Endothelial cell of umbilical vein (primary cell): ENCODE data around the gene ANKHD1. TPM values are rescaled to one million over a fixed set of nuclear protein-coding genes. Genes with fewer than 3 reads are reported as not detected.

Experiments used
- BruUV-seq: library from RNA; stranded (reverse); fragments of 400-500 nt; replicated peaks from 2 replicates; lab custom pipeline; 2021; lab: Mats Ljungman, UMichigan
- CTCF ChIA-PET: fragments of 300-600, 350-600 bp; sonication (Branson Sonifier 250); formaldehyde crosslinking; loops from one replicate; lab custom pipeline; 2021; ENCODE audit warnings: antibody characterized with exemption, inconsistent platforms; lab: Charles Lee
- POLR2A ChIA-PET: fragments of 300-600, 350-600 bp; sonication (Branson Sonifier 250); formaldehyde crosslinking; loops from one replicate; lab custom pipeline; 2021; ENCODE audit warnings: antibody characterized with exemption, inconsistent platforms; lab: Charles Lee
- DNase-seq: peaks from one replicate; pipeline ENCODE4 v3.0.0-alpha.2; 2011; ENCODE audit warnings: low read depth, low spot score
- FAIRE-seq: peaks from 2 replicates; lab custom pipeline; 2011; peaks lifted over from hg19 to GRCh38; lab: Jason Lieb, UNC
- H2AFZ ChIP-seq: 2 replicates; pipeline ENCODE4 v1.6.0; 2012; ENCODE audit warnings: low read depth, low read length, control low read depth, inconsistent platforms
- H3K27ac ChIP-seq: 2 replicates; pipeline ENCODE4 v1.5.1; 2011; ENCODE audit warnings: low read depth, mild to moderate bottlenecking, control low read depth, low read length, moderate library complexity; ENCODE audit not compliant: insufficient read depth
- H3K27me3 ChIP-seq, 2 experiments: 2 replicates each; pipeline versions ENCODE4 v1.6.0 to v1.6.1; 2011; ENCODE audit warnings: low read length in 2 of 2, mixed read lengths in 1 of 2; ENCODE audit not compliant: control insufficient read depth in 2 of 2, insufficient read depth in 2 of 2
- H3K36me3 ChIP-seq, 2 experiments: 2 replicates in 1 of 2; 3 replicates in 1 of 2; pipeline ENCODE4 v1.5.1; 2011; ENCODE audit warnings: low read length in 2 of 2, mild to moderate bottlenecking in 1 of 2, moderate library complexity in 1 of 2; ENCODE audit not compliant: control insufficient read depth in 2 of 2, insufficient read depth in 2 of 2; ENCODE audit errors: extremely low read depth in 1 of 2
- H3K4me1 ChIP-seq: 3 replicates; pipeline ENCODE4 v1.5.1; 2011; ENCODE audit warnings: mild to moderate bottlenecking, low read length; ENCODE audit not compliant: control insufficient read depth, insufficient read depth; ENCODE audit errors: extremely low read depth
- H3K4me2 ChIP-seq: 2 replicates; pipeline ENCODE4 v1.6.1; 2011; ENCODE audit warnings: low read length, control low read depth, mixed read lengths; ENCODE audit not compliant: insufficient read depth
- H3K4me3 ChIP-seq, 3 experiments: fragments of 200-600 bp in 1 of 3; sonication (generic), shearing (Covaris generic) in 1 of 3; replicated peaks in 1 of 3; 2 replicates each; pipeline ENCODE4 v1.5.1; 2011 to 2016; ENCODE audit warnings: control low read depth in 3 of 3, low read length in 3 of 3, mild to moderate bottlenecking in 2 of 3, inconsistent platforms in 1 of 3, low read depth in 1 of 3, moderate library complexity in 1 of 3; ENCODE audit not compliant: insufficient read depth in 1 of 3
- H3K79me2 ChIP-seq: 2 replicates; pipeline ENCODE4 v1.6.0; 2012; ENCODE audit warnings: low read length, inconsistent platforms; ENCODE audit not compliant: control insufficient read depth, insufficient read depth
- H3K9ac ChIP-seq: replicated peaks from 2 replicates; pipeline ENCODE3; 2011; ENCODE audit warnings: low read length, control low read depth; ENCODE audit not compliant: insufficient read depth; ENCODE audit errors: extremely low read depth
- H3K9me1 ChIP-seq: replicated peaks from 3 replicates; pipeline ENCODE4 v1.6.0; 2011; ENCODE audit warnings: mild to moderate bottlenecking, low read length; ENCODE audit not compliant: control insufficient read depth, insufficient read depth; ENCODE audit errors: extremely low read depth
- H3K9me3 ChIP-seq: replicated peaks from 2 replicates; pipeline ENCODE4 v1.5.1; 2012; ENCODE audit warnings: low read length, inconsistent platforms; ENCODE audit not compliant: control insufficient read depth, insufficient read depth
- H4K20me1 ChIP-seq: replicated peaks from 2 replicates; pipeline ENCODE3; 2011; ENCODE audit warnings: mild to moderate bottlenecking, low read length; ENCODE audit not compliant: control insufficient read depth, insufficient read depth; ENCODE audit errors: extremely low read depth
- EZH2 ChIP-seq: IDR thresholded peaks from 2 replicates; pipeline ENCODE4 v1.6.1; 2012; ENCODE audit warnings: borderline replicate concordance, low read depth, mild to moderate bottlenecking, moderate library complexity, low read length, inconsistent platforms; ENCODE audit not compliant: severe bottlenecking
- FOS ChIP-seq: IDR thresholded peaks from 2 replicates; pipeline ENCODE4 v1.6.1; 2011; ENCODE audit warnings: mild to moderate bottlenecking, low read length, moderate library complexity, borderline replicate concordance; ENCODE audit not compliant: insufficient read depth
- GATA2 ChIP-seq: IDR thresholded peaks from 2 replicates; pipeline ENCODE4 v1.7.0; 2011; ENCODE audit warnings: low read depth, mild to moderate bottlenecking, moderate library complexity, mixed read lengths, low read length; ENCODE audit not compliant: insufficient read length, insufficient read depth
- JUN ChIP-seq: IDR thresholded peaks from 2 replicates; pipeline ENCODE4 v1.6.1; 2011; ENCODE audit warnings: borderline replicate concordance, low read depth; ENCODE audit not compliant: insufficient read length, insufficient read depth
- MYC ChIP-seq: IDR thresholded peaks from one replicate; pipeline ENCODE4 v1.6.1; 2011; ENCODE audit warnings: mild to moderate bottlenecking, low read depth, low read length
- POLR2A ChIP-seq: IDR thresholded peaks from 2 replicates; pipeline ENCODE4 v1.6.1; 2012; ENCODE audit warnings: low read depth, mild to moderate bottlenecking, control low read depth, low read length
- POLR2AphosphoS5 ChIP-seq: IDR thresholded peaks from 2 replicates; pipeline ENCODE4 v1.6.1; 2012; ENCODE audit warnings: low read depth, mild to moderate bottlenecking, control low read depth, low read length, moderate library complexity; ENCODE audit not compliant: insufficient read depth
- dilution Hi-C: fragments of 300-500 bp; cut with MboI; formaldehyde crosslinking; loops from one replicate; pipeline ENCODE4 v1.15.0; 2019; ENCODE audit warnings: low sequenced_read_pairs; ENCODE audit not compliant: extremely low pct_ligation_motif_present
- intact Hi-C: fragments of 100-400 bp; cut with micrococcal nuclease; formaldehyde crosslinking; loops from one replicate; pipeline ENCODE4 v1.10.0; 2022
- polyA plus RNA-seq, 4 experiments: library from polyadenylated mRNA; depleted of rRNA in 3 of 4; stranded (reverse) in 3 of 4; unstranded in 1 of 4; fragments of >200 nt; gene quantifications; 2 replicates each; pipeline versions ENCODE4 v1.2.1 to v1.2.3, GENCODE V29; 2011 to 2012; ENCODE audit warnings: missing spikeins in 1 of 4
- total RNA-seq: library from RNA; stranded (reverse); gene quantifications from 2 replicates; pipeline ENCODE4 v1.2.3, GENCODE V29; 2021
- TF ChIP-seq, protein P1 (sequence below): IDR thresholded peaks from 2 replicates; pipeline ENCODE4 v1.6.1; 2011; ENCODE audit not compliant: insufficient read depth, insufficient read length
- TF ChIP-seq, protein P2 (sequence below), 2 donors: IDR thresholded peaks; 1 replicate in 1 of 2; 2 replicates in 1 of 2; pipeline ENCODE4 v1.5.1; 2011; ENCODE audit warnings: low read length in 2 of 2, mild to moderate bottlenecking in 2 of 2, moderate library complexity in 2 of 2, control low read depth in 1 of 2, inconsistent platforms in 1 of 2, low read depth in 1 of 2; ENCODE audit not compliant: insufficient read depth in 1 of 2; ENCODE audit errors: extremely low read depth in 1 of 2

Gene ANKHD1
- total and polyA plus RNA-seq, 2 donors (not counting 3 experiments of a cell fraction or from before 2014, with no cell fraction given): 56.1 to 87.0 TPM

GRCh38 chr5:140403613-140404012 lies 2.0 kb downstream of the ANKHD1 start:
- H3K27me3 ChIP-seq: no peaks in the 10 kb centered on the region
- dilution Hi-C loops: no loop called here
- H3K9ac ChIP-seq: no peak overlapping the region
- FAIRE-seq: no peak
- no peak overlapping the region for H3K4me3 ChIP-seq
- TF ChIP-seq GATA2 (no peak), POLR2A (no peak), FOS (no peak), MYC (no peak)
- TF ChIP-seq, protein P1, sequence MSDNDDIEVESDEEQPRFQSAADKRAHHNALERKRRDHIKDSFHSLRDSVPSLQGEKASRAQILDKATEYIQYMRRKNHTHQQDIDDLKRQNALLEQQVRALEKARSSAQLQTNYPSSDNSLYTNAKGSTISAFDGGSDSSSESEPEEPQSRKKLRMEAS: no peak
- H2AFZ ChIP-seq: no peak overlapping the region
- H3K36me3 ChIP-seq: no peaks in the 10 kb centered on the region
- H3K4me2 ChIP-seq: peak overlapping the region; percentile 85
- intact Hi-C loops: loop anchor here (5.0 kb wide), 1 partner anchor 79 kb away; no protein-coding TSS in a partner anchor
- H4K20me1 ChIP-seq: peaks cover 4% of the 10 kb centered on the region
- DNase-seq: no peak
- H3K9me3 ChIP-seq: no peaks in the 10 kb centered on the region
- H3K27ac ChIP-seq: no peak overlapping the region
- peaks cover 66% of the 10 kb centered on the region for H3K79me2 ChIP-seq
- no peaks in the 10 kb centered on the region for H3K9me1 ChIP-seq
- ChIA-PET POLR2A (no interaction called here), CTCF (no interaction called here)
- BruUV-seq: no TSS peak
- peaks cover 8% of the 10 kb centered on the region for H3K4me1 ChIP-seq

DNA sequence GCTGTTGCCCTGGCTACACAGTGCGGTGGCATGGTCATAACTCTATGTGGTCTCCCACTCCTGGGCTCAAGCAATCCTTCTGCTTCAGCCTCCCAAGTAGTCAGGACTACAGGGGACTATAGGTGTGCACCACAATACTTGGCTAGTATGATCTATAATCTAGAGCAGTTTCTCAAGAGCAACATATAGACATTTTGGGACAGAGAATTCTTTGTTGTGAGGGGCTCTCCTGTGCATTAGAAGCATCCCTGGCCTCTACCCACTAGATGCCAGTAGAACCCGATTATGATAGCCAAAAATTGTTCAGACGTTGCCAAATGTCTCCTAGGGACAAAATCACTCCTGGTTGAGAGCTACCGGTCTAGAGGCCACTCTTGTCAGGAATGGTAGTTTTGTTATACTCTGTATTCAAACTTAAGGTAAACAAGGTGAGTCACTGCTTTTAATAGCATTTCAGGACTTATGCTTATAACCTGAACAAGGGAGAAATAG lies 7.2 kb downstream of the ANKHD1 start:
- intact Hi-C loops: no loop called here
- no peak overlapping the region for H3K9ac ChIP-seq
- DNase-seq (no peak), FAIRE-seq (no peak)
- ChIA-PET CTCF (no interaction called here), POLR2A (no interaction called here)
- H3K4me3 ChIP-seq: no peak overlapping the region
- H2AFZ ChIP-seq: no peak overlapping the region
- H3K27ac ChIP-seq: no peak overlapping the region
- H3K9me3 ChIP-seq: no peaks in the 10 kb centered on the region
- peaks cover 89% of the 10 kb centered on the region for H3K79me2 ChIP-seq
- dilution Hi-C loops: no loop called here
- no TSS peak for BruUV-seq
- H3K4me2 ChIP-seq: no peak overlapping the region
- no peaks in the 10 kb centered on the region for H3K36me3 ChIP-seq
- H4K20me1 ChIP-seq: peaks cover 11% of the 10 kb centered on the region
- H3K27me3 ChIP-seq: no peaks in the 10 kb centered on the region
- TF ChIP-seq, protein P1: no peak
- TF ChIP-seq FOS (no peak), GATA2 (no peak), POLR2AphosphoS5 (no peak), MYC (no peak), EZH2 (no peak), JUN (no peak), POLR2A (no peak)
- TF ChIP-seq, protein P2, sequence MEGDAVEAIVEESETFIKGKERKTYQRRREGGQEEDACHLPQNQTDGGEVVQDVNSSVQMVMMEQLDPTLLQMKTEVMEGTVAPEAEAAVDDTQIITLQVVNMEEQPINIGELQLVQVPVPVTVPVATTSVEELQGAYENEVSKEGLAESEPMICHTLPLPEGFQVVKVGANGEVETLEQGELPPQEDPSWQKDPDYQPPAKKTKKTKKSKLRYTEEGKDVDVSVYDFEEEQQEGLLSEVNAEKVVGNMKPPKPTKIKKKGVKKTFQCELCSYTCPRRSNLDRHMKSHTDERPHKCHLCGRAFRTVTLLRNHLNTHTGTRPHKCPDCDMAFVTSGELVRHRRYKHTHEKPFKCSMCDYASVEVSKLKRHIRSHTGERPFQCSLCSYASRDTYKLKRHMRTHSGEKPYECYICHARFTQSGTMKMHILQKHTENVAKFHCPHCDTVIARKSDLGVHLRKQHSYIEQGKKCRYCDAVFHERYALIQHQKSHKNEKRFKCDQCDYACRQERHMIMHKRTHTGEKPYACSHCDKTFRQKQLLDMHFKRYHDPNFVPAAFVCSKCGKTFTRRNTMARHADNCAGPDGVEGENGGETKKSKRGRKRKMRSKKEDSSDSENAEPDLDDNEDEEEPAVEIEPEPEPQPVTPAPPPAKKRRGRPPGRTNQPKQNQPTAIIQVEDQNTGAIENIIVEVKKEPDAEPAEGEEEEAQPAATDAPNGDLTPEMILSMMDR (IDR thresholded peaks at IDR 0.05; ENCODE audit: extremely low read depth in 1 of 2, insufficient read depth in 1 of 2, low read depth in 1 of 2, low read length in 2 of 2): no peak
- H3K4me1 ChIP-seq: no peaks in the 10 kb centered on the region
- no peaks in the 10 kb centered on the region for H3K9me1 ChIP-seq
